Fibroblast of lung (primary cell): ENCODE results near the gene EDA.

Source experiments
- EZH2 ChIP-seq: IDR thresholded peaks from 2 replicates; pipeline ENCODE4 v1.5.1; 2012; ENCODE audit warnings: low read length, control low read depth, mild to moderate bottlenecking; ENCODE audit errors: missing control alignments
- TF ChIP-seq, protein P1 (sequence below), 2 donors: IDR thresholded peaks in 1 of 2; conservative IDR thresholded peaks in 1 of 2; 1 replicate in 1 of 2; 2 replicates in 1 of 2; pipeline ENCODE4 v1.5.1; 2011 to 2012; ENCODE audit warnings: low read length in 2 of 2, control low read depth in 1 of 2, inconsistent platforms in 1 of 2, low read depth in 1 of 2, mild to moderate bottlenecking in 1 of 2

GRCh38 chrX:70038515-70038914 lies 422.6 kb downstream of the EDA start:
- TF ChIP-seq, protein P1, sequence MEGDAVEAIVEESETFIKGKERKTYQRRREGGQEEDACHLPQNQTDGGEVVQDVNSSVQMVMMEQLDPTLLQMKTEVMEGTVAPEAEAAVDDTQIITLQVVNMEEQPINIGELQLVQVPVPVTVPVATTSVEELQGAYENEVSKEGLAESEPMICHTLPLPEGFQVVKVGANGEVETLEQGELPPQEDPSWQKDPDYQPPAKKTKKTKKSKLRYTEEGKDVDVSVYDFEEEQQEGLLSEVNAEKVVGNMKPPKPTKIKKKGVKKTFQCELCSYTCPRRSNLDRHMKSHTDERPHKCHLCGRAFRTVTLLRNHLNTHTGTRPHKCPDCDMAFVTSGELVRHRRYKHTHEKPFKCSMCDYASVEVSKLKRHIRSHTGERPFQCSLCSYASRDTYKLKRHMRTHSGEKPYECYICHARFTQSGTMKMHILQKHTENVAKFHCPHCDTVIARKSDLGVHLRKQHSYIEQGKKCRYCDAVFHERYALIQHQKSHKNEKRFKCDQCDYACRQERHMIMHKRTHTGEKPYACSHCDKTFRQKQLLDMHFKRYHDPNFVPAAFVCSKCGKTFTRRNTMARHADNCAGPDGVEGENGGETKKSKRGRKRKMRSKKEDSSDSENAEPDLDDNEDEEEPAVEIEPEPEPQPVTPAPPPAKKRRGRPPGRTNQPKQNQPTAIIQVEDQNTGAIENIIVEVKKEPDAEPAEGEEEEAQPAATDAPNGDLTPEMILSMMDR (conservative IDR thresholded peaks at IDR 0.05 in 1 of 2, IDR thresholded peaks at IDR 0.05 in 1 of 2; ENCODE audit: low read depth in 1 of 2, low read length in 2 of 2), result no peak
- no peak for TF ChIP-seq EZH2
